ENCODE measurements around the gene UBA1.

DNA sequence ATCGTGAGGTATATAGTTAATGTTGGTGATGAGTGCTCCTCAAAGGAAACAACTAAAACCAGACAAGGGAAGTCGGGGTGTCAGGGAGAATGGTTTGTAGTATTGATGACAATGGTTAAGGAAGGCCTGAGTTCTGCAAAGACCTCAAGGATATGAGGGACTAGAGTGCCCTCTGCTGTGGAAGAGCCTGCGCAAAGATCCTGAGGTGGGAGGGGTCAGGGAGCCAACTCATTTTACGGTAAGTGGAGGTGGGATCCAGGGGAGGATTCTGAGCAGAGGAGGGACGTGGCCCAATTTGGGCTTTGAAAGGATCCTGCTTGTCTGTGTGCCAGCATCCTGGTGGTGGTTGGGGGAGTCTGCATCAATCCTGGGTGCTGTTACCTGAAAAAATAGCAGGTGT lies 11.3 kb downstream of the UBA1 start:
- TF ChIP-seq, protein P1, sequence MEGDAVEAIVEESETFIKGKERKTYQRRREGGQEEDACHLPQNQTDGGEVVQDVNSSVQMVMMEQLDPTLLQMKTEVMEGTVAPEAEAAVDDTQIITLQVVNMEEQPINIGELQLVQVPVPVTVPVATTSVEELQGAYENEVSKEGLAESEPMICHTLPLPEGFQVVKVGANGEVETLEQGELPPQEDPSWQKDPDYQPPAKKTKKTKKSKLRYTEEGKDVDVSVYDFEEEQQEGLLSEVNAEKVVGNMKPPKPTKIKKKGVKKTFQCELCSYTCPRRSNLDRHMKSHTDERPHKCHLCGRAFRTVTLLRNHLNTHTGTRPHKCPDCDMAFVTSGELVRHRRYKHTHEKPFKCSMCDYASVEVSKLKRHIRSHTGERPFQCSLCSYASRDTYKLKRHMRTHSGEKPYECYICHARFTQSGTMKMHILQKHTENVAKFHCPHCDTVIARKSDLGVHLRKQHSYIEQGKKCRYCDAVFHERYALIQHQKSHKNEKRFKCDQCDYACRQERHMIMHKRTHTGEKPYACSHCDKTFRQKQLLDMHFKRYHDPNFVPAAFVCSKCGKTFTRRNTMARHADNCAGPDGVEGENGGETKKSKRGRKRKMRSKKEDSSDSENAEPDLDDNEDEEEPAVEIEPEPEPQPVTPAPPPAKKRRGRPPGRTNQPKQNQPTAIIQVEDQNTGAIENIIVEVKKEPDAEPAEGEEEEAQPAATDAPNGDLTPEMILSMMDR (IDR thresholded peaks at IDR 0.05; ENCODE audit: low read length): no peak
- TF ChIP-seq EZH2 (optimal IDR thresholded peaks at IDR 0.05; ENCODE audit: low read depth, low read length): no peak

Measured in MM.1S (cell line).